IPS DF 4.7 (cell line): ENCODE measurements around the gene NCEH1.
"Not testable (repeated sequence)": the region's sequence is repeated elsewhere in the genome, so short reads cannot be mapped to it uniquely, and the experiment has no call there.

Experiments used
- DNase-seq: peaks from one replicate; pipeline ENCODE4 v3.0.0-alpha.2; 2013; ENCODE audit warnings: low spot score; ENCODE audit errors: extremely low read depth

Gene NCEH1

DNA sequence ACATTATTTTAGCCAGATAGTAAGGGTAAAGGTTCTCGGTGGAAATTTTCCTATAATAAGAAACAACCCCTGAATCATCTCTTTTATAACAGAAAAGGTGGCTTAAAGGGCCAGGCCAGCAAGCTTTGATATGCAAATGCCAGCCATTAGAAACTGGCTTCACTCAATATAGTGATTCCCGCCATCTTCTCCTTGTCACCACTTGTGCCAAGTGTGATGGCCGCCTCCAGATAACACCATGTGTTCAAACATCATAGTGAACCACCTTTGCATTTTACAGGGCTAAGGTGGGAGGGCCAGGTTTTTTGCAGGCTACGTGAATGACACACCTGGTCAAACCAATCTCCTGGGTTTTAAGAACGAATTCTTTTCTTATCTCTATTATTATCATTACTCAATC is 31.3 kb downstream of the NCEH1 start:
- no peak for DNase-seq

DNA sequence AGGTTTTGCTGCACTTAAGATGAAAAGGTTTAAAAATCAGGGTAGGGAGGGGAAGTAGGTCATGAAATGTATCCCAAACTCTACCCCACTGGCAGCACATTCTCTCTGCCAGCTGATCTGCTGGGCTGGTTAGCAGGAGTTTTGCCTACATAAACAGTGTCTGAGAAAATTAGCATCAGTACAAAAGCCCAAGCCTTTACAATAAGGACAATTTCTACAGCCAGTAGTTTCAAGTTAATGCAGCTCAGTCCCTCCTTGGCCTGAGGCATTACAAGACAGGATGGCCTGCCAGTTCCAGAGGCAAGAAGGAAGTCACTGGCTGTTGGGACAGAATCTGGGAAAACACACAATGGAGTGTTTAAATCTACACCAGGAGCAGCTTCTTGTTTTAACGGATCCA is 32.8 kb downstream of the NCEH1 start:
- no peak for DNase-seq

DNA sequence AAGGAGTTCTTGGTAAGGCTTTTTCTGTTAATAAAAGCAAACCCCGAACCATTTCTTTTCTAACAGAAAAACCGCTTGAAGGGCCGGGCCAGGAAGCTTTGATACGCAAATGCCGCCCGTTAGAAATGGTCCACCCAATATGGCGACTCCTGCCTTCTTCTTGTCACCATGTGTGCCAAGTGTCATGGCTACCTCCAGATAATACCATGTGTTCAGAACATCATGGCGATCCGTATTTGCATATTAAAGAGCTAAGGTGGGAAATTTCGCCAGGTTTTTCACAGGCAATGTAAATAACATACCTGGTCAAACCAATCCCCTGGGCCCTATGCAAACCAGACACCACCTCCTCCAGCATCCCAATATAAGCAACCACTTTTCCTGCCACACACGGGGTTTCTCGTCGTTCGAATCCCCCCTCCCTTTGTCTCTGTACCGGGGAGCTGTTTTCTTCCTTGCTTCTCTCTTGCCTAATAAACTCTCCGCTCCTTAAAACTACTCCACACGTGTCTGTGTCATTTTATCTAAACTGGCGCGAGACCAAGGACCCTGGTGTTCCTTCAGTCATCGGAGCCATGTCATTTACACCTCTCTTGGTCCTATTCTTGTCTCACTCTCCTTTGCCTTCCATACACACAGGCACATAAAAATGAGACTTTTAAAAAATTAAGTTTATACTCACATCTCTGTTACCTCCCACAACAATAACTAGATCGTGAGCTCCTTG is 34.5 kb downstream of the NCEH1 start:
- DNase-seq = no peak

DNA sequence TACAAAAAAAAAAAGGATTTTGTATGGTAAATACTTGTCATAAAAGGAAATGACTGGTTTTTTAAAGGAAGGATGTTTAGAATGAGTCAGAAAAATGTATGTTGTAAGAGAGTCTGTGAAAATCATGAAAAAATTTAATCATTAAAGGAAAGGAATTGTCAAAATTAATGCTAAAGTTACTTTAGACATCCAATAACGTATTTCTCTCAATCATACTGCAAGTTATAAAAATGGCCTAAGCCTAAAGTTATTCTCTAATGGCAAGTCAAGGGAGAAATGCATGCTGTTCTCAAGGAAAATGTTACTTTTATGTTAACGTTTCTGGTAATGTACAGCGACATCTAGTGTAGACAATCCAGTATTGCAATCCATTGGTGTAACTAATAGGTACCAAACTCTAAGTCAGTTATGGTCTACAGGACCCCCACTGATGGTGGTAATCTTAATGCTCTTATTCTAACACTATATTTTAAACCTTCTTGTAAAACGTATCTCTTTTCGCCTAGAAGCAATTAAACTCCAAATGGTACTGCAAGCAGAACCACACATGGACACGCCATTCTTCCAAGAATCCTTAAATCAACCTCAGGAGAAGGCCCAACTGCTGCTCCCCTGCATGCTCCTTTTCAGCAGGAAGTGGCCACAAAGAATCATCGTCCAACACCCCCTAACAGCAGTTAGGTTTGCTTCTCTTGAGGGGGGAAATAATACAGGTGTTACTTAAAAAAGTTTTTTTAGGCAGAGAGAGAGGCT is 35.2 kb downstream of the NCEH1 start:
- DNase-seq = no peak

DNA sequence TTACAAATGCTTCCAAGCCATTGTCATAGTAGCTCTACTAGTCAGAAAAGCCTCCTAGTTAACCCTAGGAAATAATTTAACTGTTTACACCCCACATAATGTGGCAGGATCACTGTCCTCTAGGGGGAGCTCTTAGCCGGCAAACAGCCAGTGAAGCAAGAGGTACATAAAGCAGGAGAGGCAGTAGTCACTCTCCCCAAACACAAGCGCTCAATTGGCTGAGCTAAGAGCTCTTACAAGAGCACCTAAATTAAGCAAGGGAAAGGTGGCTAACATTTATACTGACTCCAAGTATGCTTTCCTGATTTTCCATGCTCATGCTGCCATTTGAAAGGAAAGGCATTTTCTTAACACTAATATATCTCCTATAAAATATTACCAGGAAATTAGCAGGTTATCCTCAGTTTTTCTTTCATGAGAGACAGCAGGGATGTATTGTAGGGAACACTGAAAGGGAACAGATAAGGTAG is 37.6 kb downstream of the NCEH1 start:
- no peak for DNase-seq

DNA sequence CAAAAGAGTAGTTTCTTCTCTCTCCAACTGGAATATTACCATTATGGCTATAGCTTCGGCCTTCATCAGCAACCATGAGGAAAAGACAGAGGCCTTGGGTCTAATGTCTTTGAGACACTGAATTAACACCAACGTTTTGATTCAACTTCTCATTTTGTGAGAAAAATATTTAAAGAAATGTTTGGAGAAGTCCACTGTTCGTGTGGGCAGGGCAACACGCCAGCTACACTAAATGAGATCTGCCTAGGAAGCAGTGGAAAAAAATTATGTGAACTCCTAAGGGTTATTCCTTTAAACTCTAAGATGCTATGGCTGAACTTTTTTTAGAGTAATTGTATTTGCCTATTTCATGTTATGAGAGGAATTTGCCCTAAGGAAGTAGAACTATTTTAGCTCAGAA is 41.8 kb downstream of the NCEH1 start:
- no peak for DNase-seq

DNA sequence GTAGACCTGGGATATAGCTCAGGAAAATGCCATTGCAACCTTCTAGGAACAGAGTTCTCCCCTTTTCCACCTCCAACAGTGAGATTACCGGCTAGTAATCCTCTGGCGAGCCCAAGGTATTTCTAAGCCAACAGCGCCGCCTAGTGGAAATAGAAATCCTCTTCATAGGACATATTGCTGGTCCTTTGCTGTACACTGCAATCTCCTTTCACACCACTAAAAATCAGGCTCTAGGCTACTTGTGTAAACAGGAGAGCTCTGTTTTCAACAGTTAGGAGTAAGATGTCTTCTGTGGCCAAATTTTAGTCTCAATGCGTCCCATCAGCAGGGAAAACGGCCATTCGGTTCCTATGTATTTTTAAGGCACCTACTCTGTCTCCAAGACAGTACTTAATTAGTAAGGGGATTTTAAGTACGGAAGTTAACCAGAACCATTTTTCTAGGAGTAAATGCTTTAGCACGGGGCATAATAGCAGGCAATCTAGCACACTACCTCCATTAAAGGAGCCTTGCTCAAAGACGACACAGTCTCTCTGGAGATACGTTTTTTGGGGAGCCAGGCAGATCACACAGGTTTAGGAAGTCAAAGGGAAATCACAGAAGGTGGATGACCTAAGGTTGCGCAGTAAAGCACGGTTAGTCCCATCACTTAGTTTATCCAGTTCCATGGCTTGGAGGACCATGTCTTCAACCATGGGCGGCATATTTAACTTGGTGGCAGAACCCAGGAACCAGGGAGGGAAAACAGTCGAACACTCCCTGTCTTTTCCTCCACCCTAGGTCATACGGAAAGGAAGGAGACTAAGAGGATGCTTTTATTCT is 43.8 kb downstream of the NCEH1 start:
- peak; percentile 82 for DNase-seq

DNA sequence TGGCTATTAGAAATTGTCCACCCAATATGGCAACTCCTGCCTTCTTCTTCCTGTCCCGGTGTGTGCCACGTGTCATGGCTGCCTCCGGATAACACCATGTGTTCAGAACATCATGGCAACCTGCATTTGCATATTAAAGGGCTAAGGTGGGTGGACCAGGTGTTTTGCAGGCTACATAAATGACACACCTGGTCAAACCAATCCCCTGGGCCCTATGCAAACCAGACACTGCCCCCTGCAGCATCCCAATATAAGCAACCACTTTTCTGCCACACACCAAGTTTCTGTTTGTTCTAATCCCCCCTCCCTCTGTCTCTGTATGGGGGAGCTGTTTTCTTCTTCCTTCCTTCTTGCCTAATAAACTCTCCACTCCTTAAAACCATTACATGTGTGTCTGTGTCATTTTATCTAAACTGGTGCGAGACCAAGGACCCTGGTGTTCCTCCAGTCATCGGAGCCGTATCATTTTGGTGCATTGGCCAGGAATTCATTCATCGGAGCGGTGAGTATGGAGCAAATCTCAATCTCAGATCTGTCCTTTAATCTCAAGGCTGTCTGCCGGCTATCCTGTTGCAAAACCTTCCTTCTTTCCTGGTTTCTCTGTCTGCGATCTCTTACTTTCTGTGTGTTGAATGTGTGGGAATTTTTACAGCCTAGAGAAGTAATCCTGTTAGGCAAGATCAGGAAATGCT is 44.5 kb downstream of the NCEH1 start:
- DNase-seq = no peak

DNA sequence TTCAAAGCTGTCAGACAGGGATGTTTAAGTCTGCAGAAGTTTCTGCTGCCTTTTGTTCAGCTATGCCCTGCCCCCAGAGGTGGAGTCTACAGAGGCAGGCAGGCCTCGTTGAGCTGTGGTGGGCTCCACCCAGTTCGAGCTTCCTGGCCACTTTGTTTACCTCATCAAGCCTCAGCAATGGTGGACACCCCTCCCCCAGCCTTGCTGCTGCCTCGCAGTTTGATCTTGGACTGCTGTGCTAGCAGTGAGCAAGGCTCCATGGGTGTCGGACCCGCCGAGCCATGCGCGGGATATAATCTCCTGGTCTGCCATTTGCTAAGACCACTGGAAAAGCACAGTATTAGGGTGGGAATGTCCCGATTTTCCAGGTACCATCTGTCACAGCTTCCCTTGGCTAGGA is 45.4 kb downstream of the NCEH1 start:
- DNase-seq = not testable (repeated sequence)

DNA sequence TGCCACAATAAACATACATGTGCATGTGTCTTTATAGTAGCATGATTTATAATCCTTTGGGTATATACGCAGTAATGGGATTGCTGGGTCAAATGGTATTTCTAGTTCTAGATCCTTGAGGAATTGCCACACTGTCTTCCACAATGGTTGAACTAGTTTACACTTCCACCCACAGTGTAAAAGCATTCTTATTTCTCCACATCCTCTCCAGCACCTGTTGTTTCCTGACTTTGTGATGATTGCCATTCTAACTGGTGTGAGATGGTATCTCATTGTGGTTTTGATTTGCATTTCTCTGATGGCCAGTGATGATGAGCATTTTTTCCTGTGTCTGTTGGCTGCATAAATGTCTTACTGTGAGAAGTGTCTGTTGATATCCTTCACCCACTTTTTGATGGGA is 50.4 kb downstream of the NCEH1 start:
- DNase-seq = not testable (repeated sequence)

DNA sequence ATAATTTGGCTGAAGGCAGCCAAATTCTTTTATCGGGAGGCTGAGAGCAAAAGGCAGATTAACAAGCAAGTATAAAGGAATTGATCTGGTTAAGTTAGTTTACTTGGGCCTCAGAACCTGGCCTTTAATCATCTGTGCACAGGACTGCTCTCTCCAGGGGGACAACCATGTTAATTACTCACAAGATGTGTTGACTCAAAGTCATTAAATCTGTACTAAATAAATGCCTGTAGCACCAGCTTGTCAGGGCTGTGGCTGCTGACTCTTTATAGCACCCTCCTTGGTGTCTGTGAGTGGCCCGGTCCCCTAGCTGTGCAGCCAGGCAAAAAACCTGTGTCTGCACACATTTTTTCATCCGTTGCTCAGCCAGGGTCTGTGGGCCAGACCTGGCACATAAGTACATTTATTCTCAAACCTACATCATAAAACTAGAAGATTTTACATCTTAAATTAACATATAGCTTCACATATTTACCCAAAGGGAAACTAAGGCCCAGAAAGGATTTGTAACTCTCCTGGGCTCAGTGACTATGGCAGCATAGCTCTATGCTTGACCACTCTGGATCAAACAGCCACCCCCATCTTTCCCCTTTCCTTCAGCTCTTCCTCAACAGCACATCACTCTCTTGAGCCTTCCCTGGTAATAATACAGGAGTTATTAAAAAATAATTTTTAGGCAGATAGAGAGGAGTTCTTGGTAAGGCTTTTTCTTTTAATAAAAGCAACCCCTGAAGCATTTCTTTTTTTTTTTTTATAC is 51.4 kb downstream of the NCEH1 start:
- no peak for DNase-seq

DNA sequence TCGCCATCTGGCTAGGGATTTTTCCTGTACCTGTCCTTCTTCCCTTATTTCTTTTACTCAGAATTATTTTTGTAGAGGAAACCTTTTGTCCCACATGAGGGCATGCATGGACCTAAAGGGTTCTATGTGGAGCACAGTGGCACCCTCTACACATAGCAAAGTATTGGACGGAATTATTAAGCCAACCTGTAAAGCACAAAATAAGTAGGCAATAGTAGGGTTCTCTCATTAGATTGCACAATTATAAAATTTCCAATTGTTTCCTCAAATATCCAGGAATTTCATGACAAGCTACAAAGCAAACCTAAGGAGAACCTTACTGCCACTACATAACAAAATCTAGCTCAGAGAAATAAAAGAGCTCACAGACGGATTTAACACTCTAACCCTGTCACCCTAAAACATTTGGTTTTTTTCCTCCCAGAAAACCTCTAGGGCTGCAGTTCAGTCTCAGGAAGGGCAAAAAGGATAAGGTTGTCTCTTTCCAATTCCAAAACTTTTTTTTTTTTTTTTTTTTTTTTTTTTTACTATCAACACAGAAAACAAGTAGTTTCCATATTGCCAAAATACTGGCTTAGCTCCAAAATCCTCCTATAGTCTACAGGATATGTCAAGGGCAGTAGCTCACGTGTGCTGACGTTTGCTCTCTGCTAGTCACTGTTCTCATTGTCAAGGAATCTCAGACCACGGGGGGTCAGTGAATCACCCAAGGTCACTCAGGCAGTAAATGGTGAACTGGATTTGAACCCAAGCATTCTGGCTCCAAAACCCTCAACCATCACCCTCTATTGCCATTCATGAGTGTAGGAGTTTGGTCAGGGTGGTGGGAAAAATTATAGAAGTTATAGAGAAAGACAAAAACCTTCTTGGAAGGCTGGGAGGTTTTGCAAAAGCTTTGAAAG is 52.3 kb downstream of the NCEH1 start:
- no peak for DNase-seq

DNA sequence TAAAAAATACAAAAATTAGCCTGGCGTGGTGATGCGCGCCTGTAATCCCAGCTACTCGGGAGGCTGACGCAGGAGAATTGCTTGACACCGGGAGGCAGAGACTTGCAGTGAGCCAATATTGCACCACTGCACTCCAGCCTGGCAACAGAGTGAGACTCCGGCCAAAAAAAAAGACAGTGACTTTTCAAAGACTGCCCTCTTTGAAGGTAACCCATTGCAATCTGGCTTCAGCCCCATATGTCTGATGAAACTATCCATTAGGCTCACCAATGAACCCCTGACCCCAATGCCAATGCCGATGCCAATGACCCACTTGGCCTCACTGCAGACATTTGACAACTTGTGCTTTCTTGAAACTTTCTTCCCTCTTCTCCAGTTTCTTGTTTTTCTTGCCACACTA is 54.3 kb downstream of the NCEH1 start:
- no peak for DNase-seq

DNA sequence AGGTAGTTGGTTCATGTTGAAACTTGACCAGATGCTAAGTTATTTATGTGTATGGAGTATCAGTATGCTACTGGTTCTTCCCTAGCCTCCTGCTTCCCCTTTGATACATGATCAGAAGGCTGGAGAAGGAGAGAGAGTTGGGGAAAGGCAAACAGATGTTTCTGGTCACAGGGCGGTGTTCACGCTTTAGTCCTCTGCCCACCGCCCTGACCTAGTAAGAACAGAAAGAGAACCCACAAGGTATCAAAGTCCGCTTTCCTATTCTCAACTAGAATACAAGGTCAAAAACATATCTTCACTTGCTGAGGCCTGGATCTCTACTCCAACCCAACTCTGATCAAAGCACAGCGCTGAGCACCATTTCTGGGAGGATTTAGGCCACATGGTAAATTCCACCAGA is 55.5 kb downstream of the NCEH1 start:
- no peak for DNase-seq

DNA sequence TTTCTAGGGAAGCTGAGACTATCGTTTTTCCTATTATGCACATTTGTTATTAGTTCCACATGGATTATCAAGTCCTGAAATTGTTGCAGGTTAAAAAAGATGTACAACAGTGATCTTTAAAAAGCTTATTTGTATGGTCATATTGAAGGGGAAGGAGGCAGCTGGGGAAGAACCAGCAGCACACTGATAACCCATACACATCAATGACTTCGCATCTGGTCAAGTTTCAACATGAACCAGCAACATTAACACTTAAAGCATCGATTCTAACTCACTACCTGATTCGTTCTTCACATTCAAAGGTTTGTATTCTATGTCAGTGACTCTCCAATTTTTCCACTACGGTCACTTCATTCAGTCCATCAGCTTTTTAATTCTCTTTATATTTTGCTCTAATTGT is 56.4 kb downstream of the NCEH1 start:
- DNase-seq = no peak

DNA sequence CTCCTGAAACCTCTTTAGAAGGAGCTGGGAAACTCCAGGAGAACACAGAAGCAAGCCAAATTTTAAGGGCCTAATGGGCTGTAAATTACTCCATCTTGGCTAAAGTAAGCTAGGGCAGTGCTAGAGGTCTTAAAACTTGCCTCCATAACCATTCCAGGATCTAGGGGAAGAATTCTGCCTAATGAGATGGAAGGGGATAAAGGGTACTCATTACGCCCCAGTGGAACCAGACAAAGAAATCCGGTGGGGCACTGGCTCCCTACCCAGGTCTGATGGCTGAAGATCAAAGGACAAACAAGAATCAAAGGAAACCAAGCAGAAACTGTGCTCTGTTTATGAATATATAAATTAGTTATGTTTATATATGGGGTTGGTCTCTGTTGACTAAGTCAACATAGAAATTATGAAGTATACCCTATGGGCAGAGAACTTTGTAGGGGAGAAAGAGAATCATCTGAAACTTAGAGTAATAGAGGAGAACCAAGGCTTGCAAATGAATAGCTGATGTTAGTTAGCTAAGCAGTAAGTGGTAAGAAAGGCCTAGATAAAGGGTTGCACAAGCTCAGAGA is 57.8 kb downstream of the NCEH1 start:
- DNase-seq = no peak

DNA sequence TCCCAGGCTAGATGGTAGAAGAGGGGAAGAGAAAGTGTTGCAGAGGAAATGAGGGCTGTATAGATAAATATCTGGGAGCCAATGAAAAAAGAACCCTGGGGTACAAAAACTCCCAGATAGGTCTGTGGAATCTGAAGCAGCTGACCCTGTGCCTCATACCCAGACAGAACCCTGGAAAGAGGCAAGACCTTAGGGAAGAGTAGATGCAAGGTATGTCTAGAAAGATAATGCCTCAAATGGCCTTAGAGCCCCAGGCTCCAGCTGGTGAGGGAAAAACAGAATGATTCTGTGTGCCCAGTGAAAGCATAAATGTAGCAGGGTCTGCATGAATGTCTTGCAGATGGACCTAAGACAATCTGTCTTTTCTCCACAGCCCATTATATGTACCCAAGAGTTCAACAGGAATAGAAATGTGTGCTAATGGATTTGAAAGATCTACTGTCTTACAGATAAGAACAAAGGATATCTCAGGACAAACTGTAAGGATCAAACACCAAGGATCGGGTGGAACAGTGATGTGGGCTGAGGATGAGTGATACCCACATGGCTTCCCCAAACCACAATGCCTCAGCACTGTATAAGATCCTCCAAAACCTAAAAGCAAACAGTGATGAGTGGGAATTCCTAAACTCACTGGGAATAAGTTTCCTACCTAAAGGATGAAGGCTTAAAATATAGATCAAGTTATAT is 58.8 kb downstream of the NCEH1 start:
- no peak for DNase-seq

DNA sequence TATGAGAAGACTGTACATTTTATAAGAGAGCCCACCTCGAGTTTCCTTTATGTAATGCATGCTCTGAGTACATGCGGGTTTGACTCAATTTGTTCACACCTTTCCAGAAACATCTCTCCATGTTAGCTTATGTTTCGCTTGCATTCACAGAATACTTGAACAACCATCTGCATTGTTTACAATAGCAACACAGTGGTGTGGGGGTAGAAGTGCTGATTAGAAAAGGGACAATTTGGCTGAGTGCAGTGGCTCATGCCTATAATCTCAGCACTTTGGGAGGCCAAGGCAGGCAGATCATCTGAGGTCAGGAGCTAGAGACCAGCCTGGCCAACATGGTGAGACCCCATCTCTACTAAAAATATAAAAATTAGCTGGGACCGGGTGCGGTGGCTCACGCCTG is 60.9 kb downstream of the NCEH1 start:
- DNase-seq = no peak

DNA sequence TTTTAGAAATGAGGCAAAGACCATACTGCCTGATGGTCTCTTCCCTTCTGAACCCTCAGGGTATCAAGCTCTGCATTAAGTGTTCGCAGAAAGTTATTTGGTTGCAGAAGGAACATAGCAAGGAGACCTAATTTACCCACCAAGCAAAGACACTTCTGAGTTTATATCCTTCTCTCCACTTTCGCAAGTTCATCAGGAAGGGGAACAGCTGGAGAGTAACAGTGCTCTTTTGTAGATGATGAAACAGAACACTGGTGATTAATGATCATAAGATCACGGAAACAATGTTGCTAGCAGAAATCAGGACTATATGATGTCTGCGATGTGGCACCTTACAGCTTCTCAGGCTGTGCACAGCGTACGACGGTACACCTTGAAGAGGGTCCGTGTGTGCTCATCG is 62.1 kb downstream of the NCEH1 start:
- DNase-seq = no peak
